Endothelial cell (in vitro differentiated cells): ENCODE data around the gene RPTOR. TPM values are rescaled to one million over a fixed set of nuclear protein-coding genes. Genes with fewer than 3 reads are reported as not detected.

ENCODE experiments used
- DNase-seq: peaks from one replicate; pipeline ENCODE4 v3.0.0; 2021; ENCODE audit warnings: low spot score
- H3K27ac Mint-ChIP-seq: one replicate; pipeline ENCODE4 v1.8.0; 2021; ENCODE audit warnings: mixed read lengths, inconsistent platforms; ENCODE audit not compliant: unreplicated experiment
- H3K27me3 Mint-ChIP-seq: one replicate; pipeline ENCODE4 v1.8.0; 2021; ENCODE audit warnings: mild to moderate bottlenecking, moderate library complexity, mixed read lengths, inconsistent platforms; ENCODE audit not compliant: unreplicated experiment
- H3K36me3 Mint-ChIP-seq: one replicate; pipeline ENCODE4 v1.8.0; 2021; ENCODE audit warnings: mild to moderate bottlenecking, low read depth, mixed read lengths, inconsistent platforms; ENCODE audit not compliant: unreplicated experiment
- H3K4me1 Mint-ChIP-seq: one replicate; pipeline ENCODE4 v1.8.0; 2021; ENCODE audit warnings: mild to moderate bottlenecking, mixed read lengths, inconsistent platforms; ENCODE audit not compliant: unreplicated experiment
- H3K4me3 Mint-ChIP-seq: one replicate; pipeline ENCODE4 v1.8.0; 2021; ENCODE audit warnings: mild to moderate bottlenecking, mixed read lengths, inconsistent platforms; ENCODE audit not compliant: unreplicated experiment
- H3K9me3 Mint-ChIP-seq: one replicate; pipeline ENCODE4 v1.8.0; 2021; ENCODE audit warnings: mixed read lengths, inconsistent platforms; ENCODE audit not compliant: unreplicated experiment
- CTCF ChIP-seq: fragments of 200-600 bp; sonication (generic); IDR thresholded peaks from one replicate; pipeline ENCODE4 v1.5.0; 2021; ENCODE audit warnings: antibody characterized with exemption; ENCODE audit not compliant: unreplicated experiment
- total RNA-seq: library from RNA; stranded (reverse); fragmentation: NEBNext Ultra II Directional; extraction: Animal tissue kit (Norgen Biotek cat#: 25700); gene quantifications from one replicate; pipeline ENCODE4 v1.2.1, GENCODE V29; 2021; ENCODE audit not compliant: unreplicated experiment

Gene RPTOR
- total RNA-seq, 1 donor from 2014 or later: 36.7 TPM

- peaks cover 6% of the 10 kb centered on the region for H3K4me1 Mint-ChIP-seq
- TF ChIP-seq CTCF: no peak
- H3K36me3 Mint-ChIP-seq: no peaks in the 10 kb centered on the region
- H3K9me3 Mint-ChIP-seq: no peaks in the 10 kb centered on the region
- no peak for DNase-seq
- no peak overlapping the region for H3K27ac Mint-ChIP-seq
- peaks cover 2% of the 10 kb centered on the region for H3K27me3 Mint-ChIP-seq
- no peak overlapping the region for H3K4me3 Mint-ChIP-seq
These were observed 30.7 kb upstream of the RPTOR start for GRCh38 chr17:80513892-80514291.

GRCh38 chr17:80516171-80516932, 28.3 kb upstream of the RPTOR start:
- no peak overlapping the region for H3K27ac Mint-ChIP-seq
- DNase-seq: no peak
- peaks cover 4% of the 10 kb centered on the region for H3K27me3 Mint-ChIP-seq
- H3K4me1 Mint-ChIP-seq: peaks cover 20% of the 10 kb centered on the region
- H3K9me3 Mint-ChIP-seq: no peaks in the 10 kb centered on the region
- no peaks in the 10 kb centered on the region for H3K36me3 Mint-ChIP-seq
- no peak overlapping the region for H3K4me3 Mint-ChIP-seq
- no peak for TF ChIP-seq CTCF

- Mint-ChIP-seq H3K36me3 (no peaks in the 10 kb centered on the region), H3K4me1 (peaks cover 20% of the 10 kb centered on the region), H3K27me3 (peaks cover 6% of the 10 kb centered on the region), H3K9me3 (no peaks in the 10 kb centered on the region), H3K4me3 (no peak overlapping the region), H3K27ac (no peak overlapping the region)
- no peak for TF ChIP-seq CTCF
- DNase-seq: no peak
These were observed 27.0 kb upstream of the RPTOR start for GRCh38 chr17:80517641-80518040.

- Mint-ChIP-seq H3K4me3 (no peak overlapping the region), H3K36me3 (no peaks in the 10 kb centered on the region), H3K27ac (no peak overlapping the region), H3K27me3 (peaks cover 6% of the 10 kb centered on the region), H3K9me3 (no peaks in the 10 kb centered on the region), H3K4me1 (peaks cover 20% of the 10 kb centered on the region)
- no peak for DNase-seq
- TF ChIP-seq CTCF: no peak
These were observed 26.2 kb upstream of the RPTOR start for GRCh38 chr17:80518392-80518791.

GRCh38 chr17:80519091-80519781, 25.4 kb upstream of the RPTOR start:
- no peaks in the 10 kb centered on the region for H3K36me3 Mint-ChIP-seq
- H3K4me1 Mint-ChIP-seq: peaks cover 17% of the 10 kb centered on the region
- H3K9me3 Mint-ChIP-seq: no peaks in the 10 kb centered on the region
- no peak for DNase-seq
- no peak overlapping the region for H3K27ac Mint-ChIP-seq
- H3K4me3 Mint-ChIP-seq: peak overlapping the region; percentile 60
- H3K27me3 Mint-ChIP-seq: peaks cover 6% of the 10 kb centered on the region
- no peak for TF ChIP-seq CTCF
